HEK293T (cell line): ENCODE results near the gene MYH1.

Experiments used
- CTBP1 ChIP-seq: fragments of 450-650 bp; IDR thresholded peaks from 2 replicates; pipeline ENCODE4 v1.6.1; 2016; ENCODE audit warnings: borderline replicate concordance
- TARDBP ChIP-seq: fragments of 450-650 bp; IDR thresholded peaks from 2 replicates; pipeline ENCODE4 v1.6.1; 2016

- TF ChIP-seq CTBP1 (no peak), TARDBP (no peak)
Measured at GRCh38 chr17:10516065-10516464, 2.3 kb downstream of the MYH1 start.
